ENCODE measurements around the gene CACNA1A. TPM values are rescaled to one million over a fixed set of nuclear protein-coding genes. Genes with fewer than 3 reads are reported as not detected.

The CACNA1A gene
- total RNA-seq, 1 experiment from 2014 or later = not detected

DNA sequence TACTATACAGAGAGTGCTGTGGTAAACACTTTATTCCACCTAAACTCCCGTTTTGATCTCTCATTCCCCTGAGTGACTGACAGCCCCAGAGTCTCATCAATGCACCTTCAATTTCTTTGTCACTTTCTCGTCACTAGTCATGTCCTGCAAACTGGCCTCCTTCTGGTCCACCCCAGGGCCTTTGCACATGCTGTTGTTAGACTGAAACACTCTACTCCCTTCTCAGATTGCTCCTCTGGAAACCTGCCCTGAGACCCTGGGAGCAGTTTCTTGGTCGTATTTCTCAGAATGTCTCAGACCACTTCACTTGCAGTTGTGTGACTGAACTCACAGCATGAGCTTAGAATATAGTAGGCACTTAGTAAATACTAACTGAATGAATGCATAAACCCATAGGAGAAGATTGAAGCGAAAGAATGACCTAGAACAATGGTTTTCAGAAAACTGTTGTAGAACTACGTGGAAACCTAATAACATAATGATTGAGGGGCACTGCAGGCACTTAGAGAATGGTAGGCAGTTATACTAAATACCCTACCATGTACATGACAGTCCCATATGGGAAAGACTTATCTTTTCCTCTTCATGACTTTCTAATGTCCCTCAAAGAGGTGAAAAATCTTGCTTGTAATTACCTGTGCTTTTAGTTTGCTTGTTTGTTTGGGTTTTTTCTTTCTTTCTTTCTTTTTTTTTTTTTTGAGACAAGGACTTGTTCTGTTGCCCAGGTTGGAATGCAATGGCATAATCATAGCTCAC is 211.3 kb downstream of the CACNA1A start:
- Histone ChIP-seq H3K27me3 (ENCODE audit: low read length) (no peaks in the 10 kb centered on the region), H3K4me2 (ENCODE audit: low read depth, low read length, poor library complexity, severe bottlenecking) (no peak overlapping the region), H3K4me3 (ENCODE audit: low read length) (no peak overlapping the region), H3K9me2 (replicated peaks; ENCODE audit: insufficient read depth, low read length) (no peaks in the 10 kb centered on the region), H2AFZ (ENCODE audit: low read length) (no peak overlapping the region), H4K20me1 (ENCODE audit: insufficient read depth, low read depth, low read length) (no peaks in the 10 kb centered on the region), H3K27ac (ENCODE audit: low read length) (no peak overlapping the region), H3K4me1 (ENCODE audit: low read length) (peaks cover 6% of the 10 kb centered on the region; the same call in 1 of the 2 replicates), H3K9me3 (ENCODE audit: low read length) (no peaks in the 10 kb centered on the region), H3K79me2 (ENCODE audit: low read length) (no peaks in the 10 kb centered on the region), H3K9ac (ENCODE audit: low read length) (no peak overlapping the region), H3K36me3 (ENCODE audit: insufficient read depth, low read length) (no peaks in the 10 kb centered on the region)
- DNase-seq = no peak

DNA sequence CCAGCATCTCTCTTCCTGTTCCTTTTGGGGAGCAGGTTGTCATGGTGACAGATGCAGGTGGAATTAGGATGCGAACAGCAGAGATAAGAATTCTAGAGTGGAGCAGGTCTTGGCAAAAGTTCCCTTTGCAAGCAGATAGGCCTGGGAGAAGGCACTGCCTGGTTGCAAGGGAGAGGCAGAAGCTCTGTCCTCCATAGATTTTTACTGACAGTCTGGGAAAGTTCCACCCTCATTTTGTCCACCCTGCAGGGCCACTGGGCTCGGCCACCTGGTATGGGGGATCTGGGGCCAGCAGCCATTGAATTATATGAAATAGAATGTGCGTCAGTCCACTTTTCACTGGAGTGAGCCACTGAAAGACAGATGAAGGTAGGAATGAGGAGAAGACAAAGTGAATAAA is 214.4 kb downstream of the CACNA1A start:
- Histone ChIP-seq H4K20me1 (ENCODE audit: insufficient read depth, low read depth, low read length) (no peaks in the 10 kb centered on the region), H3K4me2 (ENCODE audit: low read depth, low read length, poor library complexity, severe bottlenecking) (no peak overlapping the region), H3K9ac (ENCODE audit: low read length) (no peak overlapping the region), H3K4me1 (ENCODE audit: low read length) (peaks cover 6% of the 10 kb centered on the region; the same call in 1 of the 2 replicates), H2AFZ (ENCODE audit: low read length) (no peak overlapping the region), H3K27ac (ENCODE audit: low read length) (no peak overlapping the region), H3K9me2 (replicated peaks; ENCODE audit: insufficient read depth, low read length) (no peaks in the 10 kb centered on the region), H3K9me3 (ENCODE audit: low read length) (no peaks in the 10 kb centered on the region), H3K36me3 (ENCODE audit: insufficient read depth, low read length) (no peaks in the 10 kb centered on the region), H3K79me2 (ENCODE audit: low read length) (no peaks in the 10 kb centered on the region), H3K27me3 (ENCODE audit: low read length) (no peaks in the 10 kb centered on the region), H3K4me3 (ENCODE audit: low read length) (no peak overlapping the region)
- DNase-seq = no peak

GRCh38 chr19:13290741-13291140 is 215.5 kb downstream of the CACNA1A start:
- H3K4me1 ChIP-seq (ENCODE audit: low read length) = no peaks in the 10 kb centered on the region; the same call in 1 of the 2 replicates
- H3K36me3 ChIP-seq (ENCODE audit: insufficient read depth, low read length) = no peaks in the 10 kb centered on the region
- H3K4me3 ChIP-seq (ENCODE audit: low read length) = no peak overlapping the region
- H3K4me2 ChIP-seq (ENCODE audit: low read depth, low read length, poor library complexity, severe bottlenecking) = no peak overlapping the region
- no peaks in the 10 kb centered on the region for H3K27me3 ChIP-seq (ENCODE audit: low read length)
- H3K27ac ChIP-seq (ENCODE audit: low read length) = no peak overlapping the region
- no peak overlapping the region for H3K9ac ChIP-seq (ENCODE audit: low read length)
- H3K9me2 ChIP-seq (replicated peaks; ENCODE audit: insufficient read depth, low read length) = no peaks in the 10 kb centered on the region
- DNase-seq = no peak
- no peak overlapping the region for H2AFZ ChIP-seq (ENCODE audit: low read length)
- no peaks in the 10 kb centered on the region for H4K20me1 ChIP-seq (ENCODE audit: insufficient read depth, low read depth, low read length)
- no peaks in the 10 kb centered on the region for H3K79me2 ChIP-seq (ENCODE audit: low read length)
- H3K9me3 ChIP-seq (ENCODE audit: low read length) = no peaks in the 10 kb centered on the region

- H2AFZ ChIP-seq (ENCODE audit: low read length) = no peak overlapping the region
- H3K36me3 ChIP-seq (ENCODE audit: insufficient read depth, low read length) = no peaks in the 10 kb centered on the region
- no peak overlapping the region for H3K9ac ChIP-seq (ENCODE audit: low read length)
- H3K79me2 ChIP-seq (ENCODE audit: low read length) = no peaks in the 10 kb centered on the region
- H3K4me2 ChIP-seq (ENCODE audit: low read depth, low read length, poor library complexity, severe bottlenecking) = no peak overlapping the region
- H3K4me1 ChIP-seq (ENCODE audit: low read length) = no peaks in the 10 kb centered on the region
- H3K9me3 ChIP-seq (ENCODE audit: low read length) = no peaks in the 10 kb centered on the region
- H3K27me3 ChIP-seq (ENCODE audit: low read length) = no peaks in the 10 kb centered on the region
- no peak overlapping the region for H3K27ac ChIP-seq (ENCODE audit: low read length)
- no peak overlapping the region for H3K4me3 ChIP-seq (ENCODE audit: low read length)
- DNase-seq = no peak
- H4K20me1 ChIP-seq (ENCODE audit: insufficient read depth, low read depth, low read length) = no peaks in the 10 kb centered on the region
- no peaks in the 10 kb centered on the region for H3K9me2 ChIP-seq (replicated peaks; ENCODE audit: insufficient read depth, low read length)
These were observed 217.0 kb downstream of the CACNA1A start for GRCh38 chr19:13289295-13289694.

- H3K9me3 ChIP-seq (ENCODE audit: low read length) = no peaks in the 10 kb centered on the region
- no peaks in the 10 kb centered on the region for H3K79me2 ChIP-seq (ENCODE audit: low read length)
- no peak overlapping the region for H2AFZ ChIP-seq (ENCODE audit: low read length)
- H3K4me3 ChIP-seq (ENCODE audit: low read length) = no peak overlapping the region
- no peaks in the 10 kb centered on the region for H3K9me2 ChIP-seq (replicated peaks; ENCODE audit: insufficient read depth, low read length)
- no peak for DNase-seq
- no peaks in the 10 kb centered on the region for H3K36me3 ChIP-seq (ENCODE audit: insufficient read depth, low read length)
- no peak overlapping the region for H3K9ac ChIP-seq (ENCODE audit: low read length)
- no peak overlapping the region for H3K27ac ChIP-seq (ENCODE audit: low read length)
- H3K4me1 ChIP-seq (ENCODE audit: low read length) = no peaks in the 10 kb centered on the region
- H3K4me2 ChIP-seq (ENCODE audit: low read depth, low read length, poor library complexity, severe bottlenecking) = no peak overlapping the region
- H3K27me3 ChIP-seq (ENCODE audit: low read length) = no peaks in the 10 kb centered on the region
- no peaks in the 10 kb centered on the region for H4K20me1 ChIP-seq (ENCODE audit: insufficient read depth, low read depth, low read length)
These were observed 219.9 kb downstream of the CACNA1A start for GRCh38 chr19:13286195-13286985.

DNA sequence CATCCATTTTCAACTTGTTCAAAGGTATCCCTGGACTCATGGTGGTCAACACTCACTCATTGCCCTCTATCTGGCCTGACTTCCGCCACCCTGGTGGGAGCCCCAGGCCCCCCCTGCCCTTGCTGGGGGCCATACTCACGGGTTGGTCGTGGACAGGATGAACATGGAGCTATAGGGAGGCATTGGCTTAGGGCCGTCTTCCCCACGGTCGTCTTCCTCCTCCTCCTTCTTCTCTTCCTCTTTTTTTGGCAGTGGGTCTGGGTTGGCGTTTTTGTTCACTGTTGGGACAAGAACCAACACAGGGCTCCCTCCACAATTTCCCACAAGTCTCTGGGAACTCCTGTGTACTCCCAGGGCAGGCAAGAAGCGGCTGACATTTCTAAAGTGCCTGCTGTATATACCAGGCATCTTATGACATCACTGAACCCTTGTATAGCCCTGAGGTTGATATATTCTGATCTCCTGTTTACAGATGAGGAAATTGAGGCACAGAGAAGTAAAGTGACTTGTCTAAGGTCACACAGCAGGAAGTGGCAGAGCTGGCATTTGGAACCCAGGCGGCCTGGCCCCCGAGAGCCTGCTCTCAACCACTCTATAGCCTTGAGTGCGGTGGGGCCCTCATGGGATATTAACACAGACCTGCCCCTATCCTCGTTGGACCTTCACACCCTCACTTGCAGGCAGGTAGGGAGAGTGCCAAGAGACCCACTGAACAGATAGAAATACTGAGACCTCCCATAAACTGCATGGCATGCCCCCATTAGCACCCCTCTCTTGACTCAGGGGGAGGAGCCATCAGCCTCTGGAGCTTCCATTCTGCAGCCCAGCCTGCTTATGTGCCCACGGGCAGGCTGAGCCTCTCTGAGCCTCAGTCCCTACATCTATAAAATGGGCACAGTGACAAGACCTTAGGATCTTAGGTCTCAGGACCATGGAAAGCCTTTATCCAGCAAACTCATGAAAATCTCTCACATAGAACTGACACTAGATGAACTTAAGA is 221.1 kb downstream of the CACNA1A start:
- Histone ChIP-seq H3K27me3 (ENCODE audit: low read length) (no peaks in the 10 kb centered on the region), H2AFZ (ENCODE audit: low read length) (no peak overlapping the region), H3K4me2 (ENCODE audit: low read depth, low read length, poor library complexity, severe bottlenecking) (no peak overlapping the region), H3K79me2 (ENCODE audit: low read length) (no peaks in the 10 kb centered on the region), H3K9ac (ENCODE audit: low read length) (no peak overlapping the region), H3K36me3 (ENCODE audit: insufficient read depth, low read length) (no peaks in the 10 kb centered on the region), H4K20me1 (ENCODE audit: insufficient read depth, low read depth, low read length) (no peaks in the 10 kb centered on the region), H3K4me3 (ENCODE audit: low read length) (no peak overlapping the region), H3K9me2 (replicated peaks; ENCODE audit: insufficient read depth, low read length) (no peaks in the 10 kb centered on the region), H3K27ac (ENCODE audit: low read length) (no peak overlapping the region), H3K4me1 (ENCODE audit: low read length) (no peaks in the 10 kb centered on the region), H3K9me3 (ENCODE audit: low read length) (no peaks in the 10 kb centered on the region)
- DNase-seq = no peak

DNA sequence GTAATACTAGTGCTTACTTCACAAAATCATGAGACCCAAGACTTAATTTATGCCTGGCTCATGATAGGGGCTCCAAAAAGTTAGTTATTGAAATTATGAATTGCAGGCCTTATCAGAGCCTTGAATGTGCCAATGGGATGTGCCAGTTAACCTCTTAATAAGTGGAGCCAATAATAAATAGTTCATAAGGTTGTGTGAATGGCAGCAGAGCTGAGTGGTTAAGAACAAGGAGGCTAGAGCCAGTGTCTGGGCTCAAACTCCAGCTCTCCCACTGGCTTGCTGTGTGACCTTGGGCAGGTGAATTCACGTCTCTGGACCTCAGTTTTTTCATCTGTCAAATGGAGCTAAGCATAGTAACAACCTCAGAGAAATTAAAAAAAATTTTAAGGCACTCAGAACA is 222.4 kb downstream of the CACNA1A start:
- H3K36me3 ChIP-seq (ENCODE audit: insufficient read depth, low read length) = no peaks in the 10 kb centered on the region
- H3K27me3 ChIP-seq (ENCODE audit: low read length) = no peaks in the 10 kb centered on the region
- H3K9me3 ChIP-seq (ENCODE audit: low read length) = no peaks in the 10 kb centered on the region
- no peak overlapping the region for H3K4me3 ChIP-seq (ENCODE audit: low read length)
- no peaks in the 10 kb centered on the region for H4K20me1 ChIP-seq (ENCODE audit: insufficient read depth, low read depth, low read length)
- H3K9me2 ChIP-seq (replicated peaks; ENCODE audit: insufficient read depth, low read length) = no peaks in the 10 kb centered on the region
- no peak overlapping the region for H3K27ac ChIP-seq (ENCODE audit: low read length)
- H3K79me2 ChIP-seq (ENCODE audit: low read length) = no peaks in the 10 kb centered on the region
- DNase-seq = no peak
- H3K4me2 ChIP-seq (ENCODE audit: low read depth, low read length, poor library complexity, severe bottlenecking) = no peak overlapping the region
- H3K9ac ChIP-seq (ENCODE audit: low read length) = no peak overlapping the region
- no peak overlapping the region for H2AFZ ChIP-seq (ENCODE audit: low read length)
- H3K4me1 ChIP-seq (ENCODE audit: low read length) = no peaks in the 10 kb centered on the region
